HepG2 (cell line): ENCODE data around the gene CD4. TPM values are rescaled to one million over a fixed set of nuclear protein-coding genes. Genes with fewer than 3 reads are reported as not detected.

ENCODE experiments used
- CHCHD3 ChIP-seq: sonication (generic); formaldehyde crosslinking; IDR thresholded peaks from 2 replicates; pipeline ENCODE4 v1.8.0; 2022; ENCODE audit warnings: mild to moderate bottlenecking, missing genetic modification reagents, moderate library complexity
- ETS1 ChIP-seq: sonication (generic); formaldehyde crosslinking; IDR thresholded peaks from 2 replicates; pipeline ENCODE4 v1.4.0; 2020; ENCODE audit warnings: missing genetic modification reagents
- HDAC1 ChIP-seq: sonication (generic); formaldehyde crosslinking; IDR thresholded peaks from 2 replicates; pipeline ENCODE4 v1.5.1; 2020; ENCODE audit warnings: mild to moderate bottlenecking, missing genetic modification reagents
- HNRNPUL1 ChIP-seq: fragments of 200-400 bp; formaldehyde crosslinking; IDR thresholded peaks from 2 replicates; pipeline ENCODE4 v1.6.1; 2017; ENCODE audit warnings: low read depth, mild to moderate bottlenecking, low read length, moderate library complexity
- MYC ChIP-seq: sonication (generic); formaldehyde crosslinking; IDR thresholded peaks from 2 replicates; pipeline ENCODE4 v1.9.0; 2021; ENCODE audit warnings: missing genetic modification reagents, borderline replicate concordance
- SRY ChIP-seq: sonication (generic); formaldehyde crosslinking; IDR thresholded peaks from 2 replicates; pipeline ENCODE4 v1.8.0; 2022; ENCODE audit warnings: mild to moderate bottlenecking, missing genetic modification reagents
- THAP8 ChIP-seq: sonication (generic); formaldehyde crosslinking; IDR thresholded peaks from 2 replicates; pipeline ENCODE4 v1.5.1; 2020; ENCODE audit warnings: missing genetic modification reagents, mild to moderate bottlenecking, borderline replicate concordance
- ZBTB39 ChIP-seq: sonication (generic); formaldehyde crosslinking; IDR thresholded peaks from 2 replicates; pipeline ENCODE4 v1.5.0; 2020; ENCODE audit warnings: missing genetic modification reagents
- ZNF253 ChIP-seq: sonication (generic); formaldehyde crosslinking; IDR thresholded peaks from 2 replicates; pipeline ENCODE4 v1.8.0; 2022; ENCODE audit warnings: mild to moderate bottlenecking, missing genetic modification reagents, borderline replicate concordance
- ZNF703 ChIP-seq: sonication (generic); formaldehyde crosslinking; IDR thresholded peaks from 2 replicates; pipeline ENCODE4 v1.5.1; 2020; ENCODE audit warnings: missing genetic modification reagents, mild to moderate bottlenecking, moderate library complexity, borderline replicate concordance
- polyA plus RNA-seq, 8 experiments: library from polyadenylated mRNA; depleted of rRNA in 3 of 8; stranded (reverse) in 7 of 8; unstranded in 1 of 8; fragments of >200 nt; fragmentation: Illumina TruSeq in 4 of 8; extraction: Trizol in 4 of 8; gene quantifications; 2 replicates each; pipeline versions ENCODE4 v1.2.1 to v1.2.3, GENCODE V29; 2011 to 2016; ENCODE audit warnings: low read depth in 4 of 8, missing spikeins in 1 of 8, mixed read lengths in 1 of 8; ENCODE audit not compliant: insufficient read depth in 1 of 8
- total RNA-seq, 5 experiments: library from RNA; depleted of rRNA; stranded (reverse); fragments of >200 nt; fragmentation: Illumina TruSeq; extraction: Trizol; gene quantifications; 2 replicates each; pipeline ENCODE4 v1.2.3, GENCODE V29; 2016; ENCODE audit warnings: low read depth in 1 of 5
- TF ChIP-seq, protein P1 (sequence below): sonication (generic); formaldehyde crosslinking; IDR thresholded peaks from 2 replicates; pipeline ENCODE4 v1.4.0; 2020; ENCODE audit warnings: missing genetic modification reagents
- TF ChIP-seq, protein P2 (sequence below): sonication (generic); formaldehyde crosslinking; IDR thresholded peaks from 2 replicates; pipeline ENCODE4 v1.5.0; 2020; ENCODE audit warnings: mild to moderate bottlenecking, missing genetic modification reagents

The CD4 gene
- total and polyA plus RNA-seq, 2 of the 13 experiments (the other 11 are each of a cell fraction or from before 2014, with no cell fraction given): 0.07 to 0.95 TPM

- TF ChIP-seq, protein P1, sequence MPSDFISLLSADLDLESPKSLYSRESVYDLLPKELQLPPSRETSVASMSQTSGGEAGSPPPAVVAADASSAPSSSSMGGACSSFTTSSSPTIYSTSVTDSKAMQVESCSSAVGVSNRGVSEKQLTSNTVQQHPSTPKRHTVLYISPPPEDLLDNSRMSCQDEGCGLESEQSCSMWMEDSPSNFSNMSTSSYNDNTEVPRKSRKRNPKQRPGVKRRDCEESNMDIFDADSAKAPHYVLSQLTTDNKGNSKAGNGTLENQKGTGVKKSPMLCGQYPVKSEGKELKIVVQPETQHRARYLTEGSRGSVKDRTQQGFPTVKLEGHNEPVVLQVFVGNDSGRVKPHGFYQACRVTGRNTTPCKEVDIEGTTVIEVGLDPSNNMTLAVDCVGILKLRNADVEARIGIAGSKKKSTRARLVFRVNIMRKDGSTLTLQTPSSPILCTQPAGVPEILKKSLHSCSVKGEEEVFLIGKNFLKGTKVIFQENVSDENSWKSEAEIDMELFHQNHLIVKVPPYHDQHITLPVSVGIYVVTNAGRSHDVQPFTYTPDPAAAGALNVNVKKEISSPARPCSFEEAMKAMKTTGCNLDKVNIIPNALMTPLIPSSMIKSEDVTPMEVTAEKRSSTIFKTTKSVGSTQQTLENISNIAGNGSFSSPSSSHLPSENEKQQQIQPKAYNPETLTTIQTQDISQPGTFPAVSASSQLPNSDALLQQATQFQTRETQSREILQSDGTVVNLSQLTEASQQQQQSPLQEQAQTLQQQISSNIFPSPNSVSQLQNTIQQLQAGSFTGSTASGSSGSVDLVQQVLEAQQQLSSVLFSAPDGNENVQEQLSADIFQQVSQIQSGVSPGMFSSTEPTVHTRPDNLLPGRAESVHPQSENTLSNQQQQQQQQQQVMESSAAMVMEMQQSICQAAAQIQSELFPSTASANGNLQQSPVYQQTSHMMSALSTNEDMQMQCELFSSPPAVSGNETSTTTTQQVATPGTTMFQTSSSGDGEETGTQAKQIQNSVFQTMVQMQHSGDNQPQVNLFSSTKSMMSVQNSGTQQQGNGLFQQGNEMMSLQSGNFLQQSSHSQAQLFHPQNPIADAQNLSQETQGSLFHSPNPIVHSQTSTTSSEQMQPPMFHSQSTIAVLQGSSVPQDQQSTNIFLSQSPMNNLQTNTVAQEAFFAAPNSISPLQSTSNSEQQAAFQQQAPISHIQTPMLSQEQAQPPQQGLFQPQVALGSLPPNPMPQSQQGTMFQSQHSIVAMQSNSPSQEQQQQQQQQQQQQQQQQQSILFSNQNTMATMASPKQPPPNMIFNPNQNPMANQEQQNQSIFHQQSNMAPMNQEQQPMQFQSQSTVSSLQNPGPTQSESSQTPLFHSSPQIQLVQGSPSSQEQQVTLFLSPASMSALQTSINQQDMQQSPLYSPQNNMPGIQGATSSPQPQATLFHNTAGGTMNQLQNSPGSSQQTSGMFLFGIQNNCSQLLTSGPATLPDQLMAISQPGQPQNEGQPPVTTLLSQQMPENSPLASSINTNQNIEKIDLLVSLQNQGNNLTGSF (CRISPR knock-in tag): no peak
- TF ChIP-seq MYC (CRISPR knock-in tag) (peak; percentile 82), ETS1 (CRISPR knock-in tag) (no peak), HNRNPUL1 (no peak), CHCHD3 (CRISPR knock-in tag) (no peak; the same call in 1 of the 2 replicates), ZBTB39 (peak; percentile 94), SRY (CRISPR knock-in tag) (0 out of 2 replicates have a peak, but pooled peaks have one; percentile 29), ZNF703 (CRISPR knock-in tag) (no peak), ZNF253 (CRISPR knock-in tag) (0 out of 2 replicates have a peak, but pooled peaks have one; percentile 37), THAP8 (CRISPR knock-in tag) (no peak), HDAC1 (CRISPR knock-in tag) (peak; percentile 75)
- TF ChIP-seq, protein P2, sequence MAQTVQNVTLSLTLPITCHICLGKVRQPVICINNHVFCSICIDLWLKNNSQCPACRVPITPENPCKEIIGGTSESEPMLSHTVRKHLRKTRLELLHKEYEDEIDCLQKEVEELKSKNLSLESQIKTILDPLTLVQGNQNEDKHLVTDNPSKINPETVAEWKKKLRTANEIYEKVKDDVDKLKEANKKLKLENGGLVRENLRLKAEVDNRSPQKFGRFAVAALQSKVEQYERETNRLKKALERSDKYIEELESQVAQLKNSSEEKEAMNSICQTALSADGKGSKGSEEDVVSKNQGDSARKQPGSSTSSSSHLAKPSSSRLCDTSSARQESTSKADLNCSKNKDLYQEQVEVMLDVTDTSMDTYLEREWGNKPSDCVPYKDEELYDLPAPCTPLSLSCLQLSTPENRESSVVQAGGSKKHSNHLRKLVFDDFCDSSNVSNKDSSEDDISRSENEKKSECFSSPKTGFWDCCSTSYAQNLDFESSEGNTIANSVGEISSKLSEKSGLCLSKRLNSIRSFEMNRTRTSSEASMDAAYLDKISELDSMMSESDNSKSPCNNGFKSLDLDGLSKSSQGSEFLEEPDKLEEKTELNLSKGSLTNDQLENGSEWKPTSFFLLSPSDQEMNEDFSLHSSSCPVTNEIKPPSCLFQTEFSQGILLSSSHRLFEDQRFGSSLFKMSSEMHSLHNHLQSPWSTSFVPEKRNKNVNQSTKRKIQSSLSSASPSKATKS: no peak
Measured at GRCh38 chr12:6778574-6779550, 10.5 kb upstream of the CD4 start (continued).
